ENCODE data around the gene NARF.

GRCh38 chr17:82517230-82517865, 58.8 kb downstream of the NARF start:
- TF ChIP-seq CTCF (IDR thresholded peaks at IDR 0.05) = no peak
- TF ChIP-seq POLR2AphosphoS5 (IDR thresholded peaks at IDR 0.05) = no peak
- TF ChIP-seq POLR2A (IDR thresholded peaks at IDR 0.05) = no peak
